Measurements from ENCODE around the gene TMEFF1. TPM values are rescaled to one million over a fixed set of nuclear protein-coding genes. Genes with fewer than 3 reads are reported as not detected.

TMEFF1 gene
- total RNA-seq, 1 experiment from 2014 or later, result 65.5 TPM

GRCh38 chr9:100466171-100466828 is 6.6 kb upstream of the TMEFF1 start:
- Histone ChIP-seq H3K27ac (ENCODE audit: insufficient read length, low read depth, low read length) (no peak overlapping the region), H3K4me1 (ENCODE audit: insufficient read depth, low read length) (peaks cover 3% of the 10 kb centered on the region; the same call in 1 of the 2 replicates), H3K9me3 (ENCODE audit: control insufficient read depth, low read depth, low read length) (no peaks in the 10 kb centered on the region), H4K8ac (replicated peaks; ENCODE audit: insufficient read length, low read depth, low read length) (no peak overlapping the region), H3K4me2 (ENCODE audit: insufficient read depth, insufficient read length, low read length) (no peak overlapping the region), H2AFZ (ENCODE audit: low read length) (no peak overlapping the region), H2BK5ac (ENCODE audit: insufficient read length, low read length) (no peak overlapping the region), H4K20me1 (ENCODE audit: control insufficient read depth, insufficient read depth, insufficient read length) (no peaks in the 10 kb centered on the region), H2BK15ac (ENCODE audit: low read depth, low read length) (no peak overlapping the region), H4K91ac (ENCODE audit: insufficient read length, low read depth, low read length) (no peak overlapping the region), H3K4ac (ENCODE audit: low read depth, low read length) (no peak overlapping the region), H3K23ac (ENCODE audit: insufficient read length, low read depth, low read length) (no peak overlapping the region), H3T11ph (ENCODE audit: low read length) (no peak overlapping the region), H3K14ac (ENCODE audit: insufficient read depth, low read length) (no peak overlapping the region), H3K79me1 (ENCODE audit: insufficient read depth, low read depth, low read length, poor library complexity, severe bottlenecking) (no peaks in the 10 kb centered on the region), H3K79me2 (ENCODE audit: insufficient read depth, low read length) (no peaks in the 10 kb centered on the region), H3K18ac (ENCODE audit: insufficient read length, low read depth, low read length) (no peak overlapping the region), H3K23me2 (ENCODE audit: insufficient read length, low read depth, low read length, poor library complexity, severe bottlenecking) (no peaks in the 10 kb centered on the region), H3K56ac (ENCODE audit: insufficient read length, low read depth, low read length) (no peak overlapping the region), H3K9ac (ENCODE audit: extremely low read depth, insufficient read length, low read length) (no peak overlapping the region), H2AK5ac (ENCODE audit: insufficient read length, low read length) (no peak overlapping the region), H2BK20ac (ENCODE audit: low read depth, low read length, poor library complexity, severe bottlenecking) (no peak overlapping the region), H4K5ac (ENCODE audit: insufficient read length, low read depth, low read length) (no peak overlapping the region), H2BK12ac (ENCODE audit: insufficient read length, low read depth, low read length) (no peak overlapping the region), H3K27me3 (ENCODE audit: insufficient read depth, low read length) (no peaks in the 10 kb centered on the region), H2BK120ac (ENCODE audit: low read depth, low read length, poor library complexity, severe bottlenecking) (no peak overlapping the region)
- no peak overlapping the region for H3K4me3 Mint-ChIP-seq
- no peak for TF ChIP-seq CTCF (conservative IDR thresholded peaks at IDR 0.05)
- H3K36me3 Mint-ChIP-seq (ENCODE audit: insufficient read depth in 1 of 3, low read depth in 3 of 3), result no peaks in the 10 kb centered on the region
- no peak for DNase-seq
- no peaks in the 10 kb centered on the region for H3K27me3 Mint-ChIP-seq (ENCODE audit: low read depth)
- H3K4me1 Mint-ChIP-seq, result peaks cover 12 to 17% of the 10 kb centered on the region in 2 experiments
- H3K27ac Mint-ChIP-seq, result no peak overlapping the region
- WGBS (ENCODE audit: extremely low coverage, insufficient read length, low lambda C conversion rate), result no CpG with 5 or more reads among the region's 2 CpGs
- H3K9me3 Mint-ChIP-seq, result no peaks in the 10 kb centered on the region
